DND-41 (cell line): ENCODE data around the gene TRIM44.

ENCODE experiments used
- ATAC-seq: fragments of 200-7000 bp; cut with Tn5 transposase; 3 replicates; pipeline ENCODE4 v1.9.1; 2021; ENCODE audit warnings: low read depth; ENCODE audit not compliant: insufficient read depth
- DNase-seq: peaks from one replicate; pipeline ENCODE4 v3.0.0-alpha.2; 2020
- H2AFZ ChIP-seq: 2 replicates; pipeline ENCODE4 v1.6.0; 2012; ENCODE audit warnings: low read depth, low read length
- H3K27ac ChIP-seq: 2 replicates; pipeline ENCODE4 v1.5.1; 2012; ENCODE audit warnings: low read length, inconsistent platforms
- H3K27me3 ChIP-seq: fragments of 200-600 bp; sonication (generic); 2 replicates; pipeline ENCODE4 v1.6.0; 2012; ENCODE audit warnings: low read length, mild to moderate bottlenecking, inconsistent platforms; ENCODE audit not compliant: insufficient read depth, poor library complexity
- H3K36me3 ChIP-seq: 2 replicates; pipeline ENCODE4 v1.5.1; 2012; ENCODE audit warnings: low read length, inconsistent platforms; ENCODE audit not compliant: insufficient read depth
- H3K4me1 ChIP-seq: 2 replicates; pipeline ENCODE4 v1.5.1; 2012; ENCODE audit warnings: mild to moderate bottlenecking, low read length; ENCODE audit not compliant: insufficient read depth
- H3K4me2 ChIP-seq: 2 replicates; pipeline ENCODE4 v1.6.0; 2012; ENCODE audit warnings: mild to moderate bottlenecking, moderate library complexity, low read length, inconsistent platforms; ENCODE audit not compliant: insufficient read depth
- H3K4me3 ChIP-seq, 2 experiments: fragments of 200-600 bp in 1 of 2; shearing (Covaris generic) in 1 of 2; 2 replicates each; pipeline ENCODE4 v1.5.1; 2012 to 2016; ENCODE audit warnings: inconsistent platforms in 2 of 2, low read length in 2 of 2, mild to moderate bottlenecking in 2 of 2, low read depth in 1 of 2, moderate library complexity in 1 of 2
- H3K79me2 ChIP-seq: 2 replicates; pipeline ENCODE4 v1.6.0; 2012; ENCODE audit warnings: low read length, inconsistent platforms; ENCODE audit not compliant: insufficient read depth
- H3K9ac ChIP-seq: 2 replicates; pipeline ENCODE4 v1.6.0; 2012; ENCODE audit warnings: low read depth, mild to moderate bottlenecking, inconsistent platforms, low read length, moderate library complexity
- H3K9me3 ChIP-seq: 2 replicates; pipeline ENCODE4 v1.5.1; 2012; ENCODE audit warnings: low read length, moderate library complexity, mild to moderate bottlenecking, inconsistent platforms; ENCODE audit not compliant: insufficient read depth, severe bottlenecking
- H4K20me1 ChIP-seq: 2 replicates; pipeline ENCODE4 v1.6.0; 2012; ENCODE audit warnings: low read length; ENCODE audit not compliant: insufficient read depth
- CTCF ChIP-seq: IDR thresholded peaks from 2 replicates; pipeline ENCODE4 v1.5.1; 2012; ENCODE audit warnings: borderline replicate concordance, low read length, moderate library complexity, mild to moderate bottlenecking; ENCODE audit not compliant: poor library complexity, severe bottlenecking; ENCODE audit errors: extremely low read depth
- EZH2 ChIP-seq: IDR thresholded peaks from 3 replicates; pipeline ENCODE4 v1.6.1; 2012; ENCODE audit warnings: borderline replicate concordance, low read depth, mild to moderate bottlenecking, moderate library complexity, low read length, inconsistent platforms; ENCODE audit not compliant: severe bottlenecking

TRIM44 gene

GRCh38 chr11:35658020-35658948 lies 4.3 kb upstream of the TRIM44 start:
- no peaks in the 10 kb centered on the region for H3K36me3 ChIP-seq
- TF ChIP-seq EZH2, result no peak
- no peak for TF ChIP-seq CTCF
- no peak overlapping the region for H3K4me2 ChIP-seq
- H3K9me3 ChIP-seq, result peaks cover 4% of the 10 kb centered on the region
- peaks cover 10% of the 10 kb centered on the region for H3K4me1 ChIP-seq
- no peak overlapping the region for H2AFZ ChIP-seq
- H3K9ac ChIP-seq, result no peak overlapping the region
- ATAC-seq (no peak), DNase-seq (no peak)
- H3K4me3 ChIP-seq, result no peak overlapping the region
- no peaks in the 10 kb centered on the region for H4K20me1 ChIP-seq
- H3K27me3 ChIP-seq, result no peaks in the 10 kb centered on the region
- no peak overlapping the region for H3K27ac ChIP-seq
- no peaks in the 10 kb centered on the region for H3K79me2 ChIP-seq

GRCh38 chr11:35661534-35661933 lies 1.0 kb upstream of the TRIM44 start:
- H3K4me1 ChIP-seq, result peaks cover 17% of the 10 kb centered on the region
- DNase-seq (no peak), ATAC-seq (no peak)
- H3K27ac ChIP-seq, result no peak overlapping the region
- TF ChIP-seq CTCF (no peak), EZH2 (no peak)
- no peak overlapping the region for H3K9ac ChIP-seq
- no peak overlapping the region for H3K4me3 ChIP-seq
- no peak overlapping the region for H3K4me2 ChIP-seq
- H3K27me3 ChIP-seq, result no peaks in the 10 kb centered on the region
- H2AFZ ChIP-seq, result peak overlapping the region; percentile 82
- peaks cover 7% of the 10 kb centered on the region for H3K9me3 ChIP-seq
- no peaks in the 10 kb centered on the region for H3K36me3 ChIP-seq
- H4K20me1 ChIP-seq, result no peaks in the 10 kb centered on the region
- no peaks in the 10 kb centered on the region for H3K79me2 ChIP-seq

GRCh38 chr11:35662061-35662648 lies 420 bp upstream of the TRIM44 start:
- DNase-seq (no peak), ATAC-seq (no peak)
- peaks cover 17% of the 10 kb centered on the region for H3K4me1 ChIP-seq
- peak overlapping the region; percentile 82 for H2AFZ ChIP-seq
- H3K36me3 ChIP-seq, result no peaks in the 10 kb centered on the region
- no peaks in the 10 kb centered on the region for H3K79me2 ChIP-seq
- peak overlapping the region; percentile 67 for H3K4me2 ChIP-seq
- no peaks in the 10 kb centered on the region for H4K20me1 ChIP-seq
- no peak for TF ChIP-seq EZH2
- peaks cover 7% of the 10 kb centered on the region for H3K9me3 ChIP-seq
- H3K4me3 ChIP-seq, result peak overlapping the region in 1 of 2 experiments; percentile 59; a peak in 3 of 4 replicates
- no peaks in the 10 kb centered on the region for H3K27me3 ChIP-seq
- peak overlapping the region; percentile 48 for H3K9ac ChIP-seq
- H3K27ac ChIP-seq, result no peak overlapping the region

- H3K9ac ChIP-seq, result peak overlapping the region; percentile 48; the same call in 1 of the 2 replicates
- peak overlapping the region; percentile 67 for H3K4me2 ChIP-seq
- peaks cover 7% of the 10 kb centered on the region for H3K9me3 ChIP-seq
- H3K36me3 ChIP-seq, result no peaks in the 10 kb centered on the region
- TF ChIP-seq EZH2 (no peak), CTCF (no peak)
- no peaks in the 10 kb centered on the region for H4K20me1 ChIP-seq
- H3K27me3 ChIP-seq, result no peaks in the 10 kb centered on the region
- H3K79me2 ChIP-seq, result 0 out of 2 replicates have a peak, but pooled peaks cover 3% of the 10 kb centered on the region
- H3K4me3 ChIP-seq, result peak overlapping the region; percentile 13 to 59; a peak in 3 of 4 replicates
- DNase-seq, result no peak
- ATAC-seq, result no peak
- H3K27ac ChIP-seq, result 0 out of 2 replicates have a peak overlapping the region, but pooled peaks have one; percentile 18
- peaks cover 17% of the 10 kb centered on the region for H3K4me1 ChIP-seq
- H2AFZ ChIP-seq, result peak overlapping the region; percentile 68
Measured at GRCh38 chr11:35663408-35663702, 780 bp downstream of the TRIM44 start.
